ENCODE measurements around the gene HSBP1L1.
A peak's percentile ranks its signal among the peaks of the same experiment; 100 is the strongest.

Gene HSBP1L1

GRCh38 chr18:79935098-79935480 is 29.4 kb upstream of the HSBP1L1 start:
- TF ChIP-seq, protein P1, sequence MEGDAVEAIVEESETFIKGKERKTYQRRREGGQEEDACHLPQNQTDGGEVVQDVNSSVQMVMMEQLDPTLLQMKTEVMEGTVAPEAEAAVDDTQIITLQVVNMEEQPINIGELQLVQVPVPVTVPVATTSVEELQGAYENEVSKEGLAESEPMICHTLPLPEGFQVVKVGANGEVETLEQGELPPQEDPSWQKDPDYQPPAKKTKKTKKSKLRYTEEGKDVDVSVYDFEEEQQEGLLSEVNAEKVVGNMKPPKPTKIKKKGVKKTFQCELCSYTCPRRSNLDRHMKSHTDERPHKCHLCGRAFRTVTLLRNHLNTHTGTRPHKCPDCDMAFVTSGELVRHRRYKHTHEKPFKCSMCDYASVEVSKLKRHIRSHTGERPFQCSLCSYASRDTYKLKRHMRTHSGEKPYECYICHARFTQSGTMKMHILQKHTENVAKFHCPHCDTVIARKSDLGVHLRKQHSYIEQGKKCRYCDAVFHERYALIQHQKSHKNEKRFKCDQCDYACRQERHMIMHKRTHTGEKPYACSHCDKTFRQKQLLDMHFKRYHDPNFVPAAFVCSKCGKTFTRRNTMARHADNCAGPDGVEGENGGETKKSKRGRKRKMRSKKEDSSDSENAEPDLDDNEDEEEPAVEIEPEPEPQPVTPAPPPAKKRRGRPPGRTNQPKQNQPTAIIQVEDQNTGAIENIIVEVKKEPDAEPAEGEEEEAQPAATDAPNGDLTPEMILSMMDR (IDR thresholded peaks at IDR 0.05; ENCODE audit: poor library complexity, severe bottlenecking) = no peak
- no peak for DNase-seq (ENCODE audit: low spot score)
- H3K9me3 ChIP-seq (ENCODE audit: severe bottlenecking) = peaks cover 22% of the 10 kb centered on the region

GRCh38 chr18:79935499-79935898 is 28.9 kb upstream of the HSBP1L1 start:
- TF ChIP-seq, protein P1 (IDR thresholded peaks at IDR 0.05; ENCODE audit: poor library complexity, severe bottlenecking) = no peak
- no peak overlapping the region for H3K27ac ChIP-seq (ENCODE audit: poor library complexity, severe bottlenecking)
- H3K4me1 ChIP-seq (ENCODE audit: insufficient read depth, poor library complexity, severe bottlenecking) = no peaks in the 10 kb centered on the region
- peaks cover 24% of the 10 kb centered on the region for H3K36me3 ChIP-seq (ENCODE audit: low read depth)
- H3K4me3 ChIP-seq (ENCODE audit: severe bottlenecking) = no peak overlapping the region
- DNase-seq (ENCODE audit: low spot score) (peak; percentile 18), ATAC-seq (ENCODE audit: low read depth) (no peak)
- H3K27me3 ChIP-seq (ENCODE audit: insufficient read depth, poor library complexity, severe bottlenecking) = no peaks in the 10 kb centered on the region
- H3K9me3 ChIP-seq (ENCODE audit: severe bottlenecking) = peaks cover 18% of the 10 kb centered on the region

More at GRCh38 chr18:79935098-79935480, 29.4 kb upstream of the HSBP1L1 start:
- Histone ChIP-seq H3K4me3 (ENCODE audit: severe bottlenecking) (no peak overlapping the region), H3K27ac (ENCODE audit: poor library complexity, severe bottlenecking) (no peak overlapping the region), H3K36me3 (ENCODE audit: low read depth) (peaks cover 28% of the 10 kb centered on the region), H3K27me3 (ENCODE audit: insufficient read depth, poor library complexity, severe bottlenecking) (no peaks in the 10 kb centered on the region), H3K4me1 (ENCODE audit: insufficient read depth, poor library complexity, severe bottlenecking) (no peaks in the 10 kb centered on the region)
- no peak for ATAC-seq (ENCODE audit: low read depth)

- no peaks in the 10 kb centered on the region for H3K27me3 ChIP-seq (ENCODE audit: insufficient read depth, poor library complexity, severe bottlenecking)
- H3K27ac ChIP-seq (ENCODE audit: poor library complexity, severe bottlenecking) = no peak overlapping the region
- no peak overlapping the region for H3K4me3 ChIP-seq (ENCODE audit: severe bottlenecking)
- no peaks in the 10 kb centered on the region for H3K4me1 ChIP-seq (ENCODE audit: insufficient read depth, poor library complexity, severe bottlenecking)
- peaks cover 20% of the 10 kb centered on the region; the same call in 1 of the 2 replicates for H3K36me3 ChIP-seq (ENCODE audit: low read depth)
- no peak for ATAC-seq (ENCODE audit: low read depth)
- TF ChIP-seq, protein P1 (IDR thresholded peaks at IDR 0.05; ENCODE audit: poor library complexity, severe bottlenecking) = no peak
- H3K9me3 ChIP-seq (ENCODE audit: severe bottlenecking) = peaks cover 16% of the 10 kb centered on the region
- peak; percentile 19 for DNase-seq (ENCODE audit: low spot score)
Measured at GRCh38 chr18:79935925-79936324, 28.5 kb upstream of the HSBP1L1 start.

- peak; percentile 23 for DNase-seq (ENCODE audit: low spot score)
- H3K4me1 ChIP-seq (ENCODE audit: insufficient read depth, poor library complexity, severe bottlenecking) = no peaks in the 10 kb centered on the region
- peaks cover 22% of the 10 kb centered on the region; the same call in 1 of the 2 replicates for H3K36me3 ChIP-seq (ENCODE audit: low read depth)
- peaks cover 13% of the 10 kb centered on the region for H3K9me3 ChIP-seq (ENCODE audit: severe bottlenecking)
- TF ChIP-seq, protein P1 (IDR thresholded peaks at IDR 0.05; ENCODE audit: poor library complexity, severe bottlenecking) = no peak
- no peak for ATAC-seq (ENCODE audit: low read depth)
- H3K4me3 ChIP-seq (ENCODE audit: severe bottlenecking) = no peak overlapping the region
- H3K27ac ChIP-seq (ENCODE audit: poor library complexity, severe bottlenecking) = no peak overlapping the region
- no peaks in the 10 kb centered on the region for H3K27me3 ChIP-seq (ENCODE audit: insufficient read depth, poor library complexity, severe bottlenecking)
Measured at GRCh38 chr18:79936641-79937040, 27.8 kb upstream of the HSBP1L1 start.

GRCh38 chr18:79937103-79937860 is 27.2 kb upstream of the HSBP1L1 start:
- DNase-seq (ENCODE audit: low spot score) (peak; percentile 26), ATAC-seq (ENCODE audit: low read depth) (no peak)
- H3K27me3 ChIP-seq (ENCODE audit: insufficient read depth, poor library complexity, severe bottlenecking) = no peaks in the 10 kb centered on the region
- TF ChIP-seq, protein P1 (IDR thresholded peaks at IDR 0.05; ENCODE audit: poor library complexity, severe bottlenecking) = no peak
- peaks cover 26% of the 10 kb centered on the region; the same call in 1 of the 2 replicates for H3K36me3 ChIP-seq (ENCODE audit: low read depth)
- no peaks in the 10 kb centered on the region for H3K4me1 ChIP-seq (ENCODE audit: insufficient read depth, poor library complexity, severe bottlenecking)
- H3K9me3 ChIP-seq (ENCODE audit: severe bottlenecking) = peaks cover 10% of the 10 kb centered on the region
- H3K27ac ChIP-seq (ENCODE audit: poor library complexity, severe bottlenecking) = no peak overlapping the region
- no peak overlapping the region for H3K4me3 ChIP-seq (ENCODE audit: severe bottlenecking)

All from RWPE2 (cell line).